Measurements from ENCODE around the gene SPATA31C2.

The SPATA31C2 gene

DNA sequence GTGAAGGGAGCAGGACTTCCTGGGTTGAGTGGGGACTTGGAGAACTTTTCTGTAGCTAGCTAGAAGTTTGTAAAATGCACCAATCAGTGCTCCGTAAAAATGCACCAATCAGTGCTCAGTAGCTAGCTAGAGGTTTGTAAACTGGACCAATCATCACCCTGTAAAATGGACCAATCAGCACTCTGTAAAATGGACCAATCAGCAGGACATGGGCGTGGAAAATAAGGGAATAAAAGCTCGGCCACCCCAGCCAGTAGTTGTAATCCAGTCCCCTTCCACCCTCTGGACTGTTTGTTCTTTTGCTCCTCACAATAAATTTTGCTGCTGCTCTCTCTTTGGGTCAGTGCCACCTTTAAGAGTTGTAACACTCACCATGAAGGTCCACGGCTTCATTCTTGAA is 29.5 kb downstream of the SPATA31C2 start:
- Histone ChIP-seq H3K27me3 (ENCODE audit: insufficient read depth, low read length, poor library complexity) (no peaks in the 10 kb centered on the region), H2BK120ac (ENCODE audit: low read depth, low read length) (no peak overlapping the region), H3K79me2 (ENCODE audit: control insufficient read depth, insufficient read depth, low read length) (no peaks in the 10 kb centered on the region), H3K36me3 (ENCODE audit: control insufficient read depth, insufficient read depth, low read length) (no peaks in the 10 kb centered on the region), H3K56ac (ENCODE audit: low read length) (no peak overlapping the region), H3K27ac (ENCODE audit: low read depth, low read length) (no peak overlapping the region), H4K8ac (ENCODE audit: low read depth, low read length) (no peak overlapping the region), H3K79me1 (ENCODE audit: low read length) (no peaks in the 10 kb centered on the region), H2AK5ac (ENCODE audit: low read length) (no peak overlapping the region), H2BK5ac (ENCODE audit: low read length) (no peak overlapping the region), H3K4ac (ENCODE audit: low read depth, low read length) (no peak overlapping the region), H4K5ac (ENCODE audit: low read length) (no peak overlapping the region), H2BK15ac (replicated peaks; ENCODE audit: low read depth) (no peak overlapping the region), H3K18ac (ENCODE audit: low read length) (no peak overlapping the region), H3K4me2 (ENCODE audit: low read length) (no peak overlapping the region), H3K4me1 (ENCODE audit: control insufficient read depth, low read depth, low read length) (no peaks in the 10 kb centered on the region), H3K4me3 (ENCODE audit: low read length) (no peak overlapping the region), H3K23ac (ENCODE audit: low read length) (no peak overlapping the region), H3K9ac (ENCODE audit: low read length) (no peak overlapping the region)
- peak; percentile 3 for DNase-seq
- no CpG with 5 or more reads among the region's 4 CpGs for WGBS (ENCODE audit: extremely low coverage, insufficient coverage, low lambda C conversion rate)

DNA sequence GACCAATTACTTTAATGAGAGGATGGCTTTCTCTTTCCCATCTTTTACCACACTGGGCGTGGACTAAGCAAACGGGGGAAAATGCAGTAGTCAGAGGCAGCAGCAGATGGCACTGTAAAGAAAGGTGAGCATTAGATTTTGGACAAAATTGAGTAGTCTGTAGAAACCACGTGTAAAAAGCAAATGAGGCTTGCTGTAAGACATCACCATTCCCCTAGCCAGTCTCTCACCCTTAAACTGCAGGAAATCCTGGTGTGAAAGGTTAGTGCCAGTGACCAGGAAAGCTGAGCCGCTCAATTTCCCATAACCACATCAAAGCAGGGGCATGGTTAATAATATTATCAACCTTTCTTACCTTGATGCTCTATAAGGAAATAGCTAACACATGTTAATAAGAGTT is 31.8 kb downstream of the SPATA31C2 start:
- Histone ChIP-seq H3K36me3 (ENCODE audit: control insufficient read depth, insufficient read depth, low read length) (no peaks in the 10 kb centered on the region), H3K4me3 (ENCODE audit: low read length) (no peak overlapping the region), H3K79me1 (ENCODE audit: low read length) (no peaks in the 10 kb centered on the region), H3K4me1 (ENCODE audit: control insufficient read depth, low read depth, low read length) (no peaks in the 10 kb centered on the region), H2BK15ac (replicated peaks; ENCODE audit: low read depth) (no peak overlapping the region), H3K18ac (ENCODE audit: low read length) (no peak overlapping the region), H4K5ac (ENCODE audit: low read length) (no peak overlapping the region), H3K27me3 (ENCODE audit: insufficient read depth, low read length, poor library complexity) (no peaks in the 10 kb centered on the region), H2AK5ac (ENCODE audit: low read length) (no peak overlapping the region), H3K56ac (ENCODE audit: low read length) (no peak overlapping the region), H2BK120ac (ENCODE audit: low read depth, low read length) (no peak overlapping the region), H3K27ac (ENCODE audit: low read depth, low read length) (no peak overlapping the region), H4K8ac (ENCODE audit: low read depth, low read length) (no peak overlapping the region), H3K79me2 (ENCODE audit: control insufficient read depth, insufficient read depth, low read length) (no peaks in the 10 kb centered on the region), H3K4ac (ENCODE audit: low read depth, low read length) (no peak overlapping the region), H3K23ac (ENCODE audit: low read length) (no peak overlapping the region), H3K4me2 (ENCODE audit: low read length) (no peak overlapping the region), H3K9ac (ENCODE audit: low read length) (no peak overlapping the region), H2BK5ac (ENCODE audit: low read length) (no peak overlapping the region)
- peak; percentile 59 for DNase-seq
- no CpG with 5 or more reads among the region's 4 CpGs for WGBS (ENCODE audit: extremely low coverage, insufficient coverage, low lambda C conversion rate)

DNA sequence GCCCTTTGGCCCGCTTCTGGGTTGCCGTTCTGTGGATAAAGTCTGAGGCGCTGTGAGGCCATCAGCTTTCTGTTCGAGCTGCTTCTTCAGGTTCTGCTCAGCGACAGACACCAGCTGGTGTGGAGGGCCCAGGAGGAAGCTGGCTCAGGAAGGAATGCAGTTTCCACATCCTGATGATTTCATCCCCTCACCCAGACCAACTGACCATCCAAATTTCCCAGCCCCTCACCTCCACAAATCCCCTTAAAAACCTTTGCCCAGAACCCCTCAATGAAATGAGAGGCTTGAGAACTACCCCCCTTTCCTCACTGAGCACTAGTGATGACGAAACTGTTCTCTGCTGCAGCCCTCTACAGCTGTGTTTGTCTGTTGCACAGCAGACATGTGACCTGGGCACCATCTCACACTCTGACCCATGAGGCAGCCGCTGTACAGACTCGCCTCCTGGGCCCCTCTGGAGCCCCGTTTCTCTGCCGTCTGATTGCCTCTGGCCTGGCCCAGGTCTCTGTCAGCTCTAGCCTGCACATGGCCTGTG is 45.4 kb downstream of the SPATA31C2 start:
- H3K9ac ChIP-seq (ENCODE audit: low read length), result no peak overlapping the region
- H3K56ac ChIP-seq (ENCODE audit: low read length), result no peak overlapping the region
- H3K4ac ChIP-seq (ENCODE audit: low read depth, low read length), result no peak overlapping the region
- no peak overlapping the region for H2AK5ac ChIP-seq (ENCODE audit: low read length)
- no peak overlapping the region for H2BK120ac ChIP-seq (ENCODE audit: low read depth, low read length)
- H3K27me3 ChIP-seq (ENCODE audit: insufficient read depth, low read length, poor library complexity), result no peaks in the 10 kb centered on the region
- H4K5ac ChIP-seq (ENCODE audit: low read length), result no peak overlapping the region
- H3K36me3 ChIP-seq (ENCODE audit: control insufficient read depth, insufficient read depth, low read length), result no peaks in the 10 kb centered on the region
- H3K18ac ChIP-seq (ENCODE audit: low read length), result no peak overlapping the region
- no CpG with 5 or more reads among the region's 10 CpGs for WGBS (ENCODE audit: extremely low coverage, insufficient coverage, low lambda C conversion rate)
- H4K8ac ChIP-seq (ENCODE audit: low read depth, low read length), result no peak overlapping the region
- H3K79me2 ChIP-seq (ENCODE audit: control insufficient read depth, insufficient read depth, low read length), result no peaks in the 10 kb centered on the region
- H3K27ac ChIP-seq (ENCODE audit: low read depth, low read length), result no peak overlapping the region
- H3K79me1 ChIP-seq (ENCODE audit: low read length), result no peaks in the 10 kb centered on the region
- H3K4me3 ChIP-seq (ENCODE audit: low read length), result no peak overlapping the region
- no peak overlapping the region for H2BK5ac ChIP-seq (ENCODE audit: low read length)
- no peak overlapping the region for H3K4me2 ChIP-seq (ENCODE audit: low read length)
- no peak overlapping the region for H2BK15ac ChIP-seq (replicated peaks; ENCODE audit: low read depth)
- peaks cover 3% of the 10 kb centered on the region for H3K4me1 ChIP-seq (ENCODE audit: control insufficient read depth, low read depth, low read length)
- H3K23ac ChIP-seq (ENCODE audit: low read length), result no peak overlapping the region
- peak; percentile 33 for DNase-seq

DNA sequence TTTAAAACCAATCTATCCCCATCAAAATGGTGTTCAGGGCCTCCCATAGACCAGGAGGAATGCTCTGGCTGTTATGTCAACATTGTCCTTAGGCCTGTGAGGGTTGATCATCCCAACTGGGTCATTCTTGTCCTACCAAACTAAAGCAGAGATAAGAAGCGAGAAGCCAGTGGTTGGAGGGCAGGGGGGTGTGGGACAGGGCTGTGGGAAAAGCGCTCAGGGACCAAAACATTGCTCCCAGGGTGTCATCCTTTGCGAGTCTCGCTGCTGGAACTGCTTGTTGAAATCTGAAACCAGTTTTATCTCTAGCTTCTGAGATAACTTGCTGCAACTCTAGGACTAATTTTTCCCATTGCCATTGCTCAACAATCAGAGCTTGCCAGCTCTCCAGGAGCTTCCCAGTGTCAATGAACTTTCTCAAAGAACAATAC is 48.1 kb downstream of the SPATA31C2 start:
- WGBS (ENCODE audit: extremely low coverage, insufficient coverage, low lambda C conversion rate), result no CpG with 5 or more reads among the region's 4 CpGs
- H2BK120ac ChIP-seq (ENCODE audit: low read depth, low read length), result no peak overlapping the region
- no peak overlapping the region for H3K27ac ChIP-seq (ENCODE audit: low read depth, low read length)
- H3K18ac ChIP-seq (ENCODE audit: low read length), result no peak overlapping the region
- no peak overlapping the region for H2BK5ac ChIP-seq (ENCODE audit: low read length)
- H3K4me1 ChIP-seq (ENCODE audit: control insufficient read depth, low read depth, low read length), result peaks cover 3% of the 10 kb centered on the region
- H4K8ac ChIP-seq (ENCODE audit: low read depth, low read length), result no peak overlapping the region
- H4K5ac ChIP-seq (ENCODE audit: low read length), result no peak overlapping the region
- peak; percentile 89 for DNase-seq
- H2BK15ac ChIP-seq (replicated peaks; ENCODE audit: low read depth), result no peak overlapping the region
- no peak overlapping the region for H3K56ac ChIP-seq (ENCODE audit: low read length)
- no peaks in the 10 kb centered on the region for H3K36me3 ChIP-seq (ENCODE audit: control insufficient read depth, insufficient read depth, low read length)
- no peak overlapping the region for H2AK5ac ChIP-seq (ENCODE audit: low read length)
- no peaks in the 10 kb centered on the region for H3K27me3 ChIP-seq (ENCODE audit: insufficient read depth, low read length, poor library complexity)
- no peak overlapping the region for H3K4me3 ChIP-seq (ENCODE audit: low read length)
- H3K79me2 ChIP-seq (ENCODE audit: control insufficient read depth, insufficient read depth, low read length), result no peaks in the 10 kb centered on the region
- H3K23ac ChIP-seq (ENCODE audit: low read length), result no peak overlapping the region
- H3K4ac ChIP-seq (ENCODE audit: low read depth, low read length), result no peak overlapping the region
- no peak overlapping the region for H3K4me2 ChIP-seq (ENCODE audit: low read length)
- no peaks in the 10 kb centered on the region for H3K79me1 ChIP-seq (ENCODE audit: low read length)
- no peak overlapping the region for H3K9ac ChIP-seq (ENCODE audit: low read length)

DNA sequence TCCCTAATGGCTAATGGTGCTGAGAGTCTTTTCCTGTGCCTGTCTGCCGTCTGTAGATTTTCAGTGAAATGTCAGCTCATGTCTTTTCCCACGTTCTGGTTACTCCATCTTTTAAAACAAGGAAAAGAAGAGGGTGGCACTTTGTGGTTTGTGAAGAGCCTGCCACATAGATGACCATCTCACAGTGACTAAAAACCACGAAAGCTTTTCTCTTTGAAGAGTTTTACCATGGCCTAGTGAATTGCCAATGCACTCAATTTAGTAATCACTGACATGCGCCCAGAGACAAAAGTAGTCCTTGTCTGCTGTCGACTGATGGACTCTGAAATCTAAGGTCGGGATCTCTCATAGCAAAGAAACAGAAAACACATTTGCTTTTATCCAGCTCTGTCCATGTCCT is 50.4 kb downstream of the SPATA31C2 start:
- Histone ChIP-seq H2BK120ac (ENCODE audit: low read depth, low read length) (no peak overlapping the region), H3K4me3 (ENCODE audit: low read length) (no peak overlapping the region), H3K18ac (ENCODE audit: low read length) (no peak overlapping the region), H4K5ac (ENCODE audit: low read length) (no peak overlapping the region), H2BK15ac (replicated peaks; ENCODE audit: low read depth) (no peak overlapping the region), H3K4ac (ENCODE audit: low read depth, low read length) (no peak overlapping the region), H3K27me3 (ENCODE audit: insufficient read depth, low read length, poor library complexity) (no peaks in the 10 kb centered on the region), H3K4me2 (ENCODE audit: low read length) (no peak overlapping the region), H3K4me1 (ENCODE audit: control insufficient read depth, low read depth, low read length) (peaks cover 3% of the 10 kb centered on the region), H3K36me3 (ENCODE audit: control insufficient read depth, insufficient read depth, low read length) (no peaks in the 10 kb centered on the region), H3K27ac (ENCODE audit: low read depth, low read length) (no peak overlapping the region), H3K9ac (ENCODE audit: low read length) (no peak overlapping the region), H3K56ac (ENCODE audit: low read length) (no peak overlapping the region), H2BK5ac (ENCODE audit: low read length) (no peak overlapping the region), H3K23ac (ENCODE audit: low read length) (no peak overlapping the region), H4K8ac (ENCODE audit: low read depth, low read length) (no peak overlapping the region), H3K79me2 (ENCODE audit: control insufficient read depth, insufficient read depth, low read length) (no peaks in the 10 kb centered on the region), H3K79me1 (ENCODE audit: low read length) (no peaks in the 10 kb centered on the region), H2AK5ac (ENCODE audit: low read length) (no peak overlapping the region)
- WGBS (ENCODE audit: extremely low coverage, insufficient coverage, low lambda C conversion rate), result no CpG with 5 or more reads among the region's 6 CpGs
- no peak for DNase-seq

DNA sequence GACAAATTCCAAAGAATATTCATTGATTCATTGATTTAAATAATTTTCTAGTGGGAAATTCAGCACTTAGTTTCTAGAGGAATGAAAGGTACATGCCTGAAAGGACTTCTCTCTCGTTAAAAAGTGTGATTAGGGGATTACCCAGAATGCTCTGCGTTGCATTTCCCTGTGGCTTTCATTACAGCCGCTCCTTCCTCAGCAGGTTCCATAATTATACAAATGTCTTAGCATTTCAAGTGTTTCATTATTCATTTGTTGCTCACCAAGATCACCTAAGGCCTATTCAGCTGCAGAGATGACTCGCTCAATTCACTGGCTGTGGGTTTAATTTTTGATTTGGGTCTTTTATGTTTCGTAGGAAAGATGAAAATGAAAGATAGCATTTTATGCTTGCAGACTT is 52.8 kb downstream of the SPATA31C2 start:
- Histone ChIP-seq H3K36me3 (ENCODE audit: control insufficient read depth, insufficient read depth, low read length) (no peaks in the 10 kb centered on the region), H3K4me1 (ENCODE audit: control insufficient read depth, low read depth, low read length) (peaks cover 3% of the 10 kb centered on the region), H3K79me1 (ENCODE audit: low read length) (no peaks in the 10 kb centered on the region), H2BK120ac (ENCODE audit: low read depth, low read length) (no peak overlapping the region), H3K4me2 (ENCODE audit: low read length) (no peak overlapping the region), H3K56ac (ENCODE audit: low read length) (no peak overlapping the region), H4K8ac (ENCODE audit: low read depth, low read length) (no peak overlapping the region), H2BK15ac (replicated peaks; ENCODE audit: low read depth) (no peak overlapping the region), H3K18ac (ENCODE audit: low read length) (no peak overlapping the region), H3K4ac (ENCODE audit: low read depth, low read length) (no peak overlapping the region), H3K4me3 (ENCODE audit: low read length) (no peak overlapping the region), H4K5ac (ENCODE audit: low read length) (no peak overlapping the region), H3K23ac (ENCODE audit: low read length) (no peak overlapping the region), H3K79me2 (ENCODE audit: control insufficient read depth, insufficient read depth, low read length) (no peaks in the 10 kb centered on the region), H2AK5ac (ENCODE audit: low read length) (no peak overlapping the region), H3K27me3 (ENCODE audit: insufficient read depth, low read length, poor library complexity) (no peaks in the 10 kb centered on the region), H3K27ac (ENCODE audit: low read depth, low read length) (no peak overlapping the region), H2BK5ac (ENCODE audit: low read length) (no peak overlapping the region), H3K9ac (ENCODE audit: low read length) (no peak overlapping the region)
- no peak for DNase-seq
- no CpG with 5 or more reads among the region's 5 CpGs for WGBS (ENCODE audit: extremely low coverage, insufficient coverage, low lambda C conversion rate)
